Endothelial cell (in vitro differentiated cells): ENCODE data around the gene CIAPIN1. TPM values are rescaled to one million over a fixed set of nuclear protein-coding genes. Genes with fewer than 3 reads are reported as not detected.

Experiments
- DNase-seq: peaks from one replicate; pipeline ENCODE4 v3.0.0; 2021; ENCODE audit warnings: low spot score
- H3K27ac Mint-ChIP-seq: one replicate; pipeline ENCODE4 v1.8.0; 2021; ENCODE audit warnings: mixed read lengths, inconsistent platforms; ENCODE audit not compliant: unreplicated experiment
- H3K27me3 Mint-ChIP-seq: one replicate; pipeline ENCODE4 v1.8.0; 2021; ENCODE audit warnings: mild to moderate bottlenecking, moderate library complexity, mixed read lengths, inconsistent platforms; ENCODE audit not compliant: unreplicated experiment
- H3K36me3 Mint-ChIP-seq: one replicate; pipeline ENCODE4 v1.8.0; 2021; ENCODE audit warnings: mild to moderate bottlenecking, low read depth, mixed read lengths, inconsistent platforms; ENCODE audit not compliant: unreplicated experiment
- H3K4me1 Mint-ChIP-seq: one replicate; pipeline ENCODE4 v1.8.0; 2021; ENCODE audit warnings: mild to moderate bottlenecking, mixed read lengths, inconsistent platforms; ENCODE audit not compliant: unreplicated experiment
- H3K4me3 Mint-ChIP-seq: one replicate; pipeline ENCODE4 v1.8.0; 2021; ENCODE audit warnings: mild to moderate bottlenecking, mixed read lengths, inconsistent platforms; ENCODE audit not compliant: unreplicated experiment
- H3K9me3 Mint-ChIP-seq: one replicate; pipeline ENCODE4 v1.8.0; 2021; ENCODE audit warnings: mixed read lengths, inconsistent platforms; ENCODE audit not compliant: unreplicated experiment
- CTCF ChIP-seq: fragments of 200-600 bp; sonication (generic); IDR thresholded peaks from one replicate; pipeline ENCODE4 v1.5.0; 2021; ENCODE audit warnings: antibody characterized with exemption; ENCODE audit not compliant: unreplicated experiment
- total RNA-seq: library from RNA; stranded (reverse); fragmentation: NEBNext Ultra II Directional; extraction: Animal tissue kit (Norgen Biotek cat#: 25700); gene quantifications from one replicate; pipeline ENCODE4 v1.2.1, GENCODE V29; 2021; ENCODE audit not compliant: unreplicated experiment

The CIAPIN1 gene
- total RNA-seq, 1 donor from 2014 or later = 82.6 TPM

GRCh38 chr16:57435838-57436237 lies 11.3 kb downstream of the CIAPIN1 start:
- TF ChIP-seq CTCF = no peak
- Mint-ChIP-seq H3K36me3 (peaks cover 56% of the 10 kb centered on the region), H3K4me1 (no peaks in the 10 kb centered on the region), H3K4me3 (no peak overlapping the region), H3K27ac (no peak overlapping the region), H3K27me3 (peaks cover 2% of the 10 kb centered on the region), H3K9me3 (peaks cover 5% of the 10 kb centered on the region)
- DNase-seq = no peak

- H3K27ac Mint-ChIP-seq = no peak overlapping the region
- no peak for DNase-seq
- no peak overlapping the region for H3K4me3 Mint-ChIP-seq
- no peaks in the 10 kb centered on the region for H3K4me1 Mint-ChIP-seq
- peaks cover 53% of the 10 kb centered on the region for H3K36me3 Mint-ChIP-seq
- H3K27me3 Mint-ChIP-seq = peaks cover 4% of the 10 kb centered on the region
- TF ChIP-seq CTCF = no peak
- H3K9me3 Mint-ChIP-seq = no peaks in the 10 kb centered on the region
Observed at GRCh38 chr16:57434003-57434402, 13.2 kb downstream of the CIAPIN1 start.

GRCh38 chr16:57432989-57433388 lies 14.2 kb downstream of the CIAPIN1 start:
- no peak for DNase-seq
- Mint-ChIP-seq H3K27me3 (peaks cover 4% of the 10 kb centered on the region), H3K4me3 (no peak overlapping the region), H3K27ac (no peak overlapping the region), H3K36me3 (peaks cover 53% of the 10 kb centered on the region), H3K4me1 (no peaks in the 10 kb centered on the region), H3K9me3 (no peaks in the 10 kb centered on the region)
- TF ChIP-seq CTCF = no peak

- Mint-ChIP-seq H3K4me3 (no peak overlapping the region), H3K4me1 (no peaks in the 10 kb centered on the region), H3K27me3 (peaks cover 4% of the 10 kb centered on the region), H3K27ac (no peak overlapping the region), H3K9me3 (no peaks in the 10 kb centered on the region), H3K36me3 (peaks cover 58% of the 10 kb centered on the region)
- no peak for DNase-seq
- TF ChIP-seq CTCF = no peak
Observed at GRCh38 chr16:57432505-57432904, 14.7 kb downstream of the CIAPIN1 start.

- Mint-ChIP-seq H3K9me3 (no peaks in the 10 kb centered on the region), H3K36me3 (peaks cover 63% of the 10 kb centered on the region), H3K4me3 (no peak overlapping the region), H3K27ac (no peak overlapping the region), H3K27me3 (peaks cover 4% of the 10 kb centered on the region), H3K4me1 (no peaks in the 10 kb centered on the region)
- DNase-seq = no peak
- TF ChIP-seq CTCF = no peak
Observed at GRCh38 chr16:57430955-57431354, 16.2 kb downstream of the CIAPIN1 start.
